IPS-18a (cell line): ENCODE measurements around the gene NSG2.

Experiments used
- H3K27ac ChIP-seq: one replicate; pipeline ENCODE4 v1.5.1; 2013; ENCODE audit warnings: low read length
- H3K27me3 ChIP-seq: one replicate; pipeline ENCODE4 v1.6.1; 2013; ENCODE audit warnings: mild to moderate bottlenecking, low read length; ENCODE audit not compliant: control insufficient read depth, insufficient read depth
- H3K36me3 ChIP-seq: one replicate; pipeline ENCODE4 v1.6.1; 2013; ENCODE audit warnings: low read depth, low read length; ENCODE audit not compliant: control insufficient read depth
- H3K4me1 ChIP-seq: one replicate; pipeline ENCODE4 v1.6.1; 2013; ENCODE audit warnings: low read depth, low read length; ENCODE audit not compliant: control insufficient read depth
- H3K4me3 ChIP-seq: one replicate; pipeline ENCODE4 v1.5.1; 2013; ENCODE audit warnings: low read length
- H3K9ac ChIP-seq: one replicate; pipeline ENCODE4 v1.6.1; 2013; ENCODE audit warnings: mild to moderate bottlenecking, low read length, moderate library complexity
- H3K9me3 ChIP-seq: one replicate; pipeline ENCODE4 v1.6.1; 2013; ENCODE audit warnings: low read depth, low read length; ENCODE audit not compliant: control insufficient read depth

Gene NSG2

GRCh38 chr5:174064171-174064570 lies 18.7 kb downstream of the NSG2 start:
- H3K4me3 ChIP-seq: no peak overlapping the region
- no peak overlapping the region for H3K27ac ChIP-seq
- H3K4me1 ChIP-seq: no peaks in the 10 kb centered on the region
- no peak overlapping the region for H3K9ac ChIP-seq
- no peaks in the 10 kb centered on the region for H3K27me3 ChIP-seq
- no peaks in the 10 kb centered on the region for H3K9me3 ChIP-seq
- H3K36me3 ChIP-seq: no peaks in the 10 kb centered on the region

DNA sequence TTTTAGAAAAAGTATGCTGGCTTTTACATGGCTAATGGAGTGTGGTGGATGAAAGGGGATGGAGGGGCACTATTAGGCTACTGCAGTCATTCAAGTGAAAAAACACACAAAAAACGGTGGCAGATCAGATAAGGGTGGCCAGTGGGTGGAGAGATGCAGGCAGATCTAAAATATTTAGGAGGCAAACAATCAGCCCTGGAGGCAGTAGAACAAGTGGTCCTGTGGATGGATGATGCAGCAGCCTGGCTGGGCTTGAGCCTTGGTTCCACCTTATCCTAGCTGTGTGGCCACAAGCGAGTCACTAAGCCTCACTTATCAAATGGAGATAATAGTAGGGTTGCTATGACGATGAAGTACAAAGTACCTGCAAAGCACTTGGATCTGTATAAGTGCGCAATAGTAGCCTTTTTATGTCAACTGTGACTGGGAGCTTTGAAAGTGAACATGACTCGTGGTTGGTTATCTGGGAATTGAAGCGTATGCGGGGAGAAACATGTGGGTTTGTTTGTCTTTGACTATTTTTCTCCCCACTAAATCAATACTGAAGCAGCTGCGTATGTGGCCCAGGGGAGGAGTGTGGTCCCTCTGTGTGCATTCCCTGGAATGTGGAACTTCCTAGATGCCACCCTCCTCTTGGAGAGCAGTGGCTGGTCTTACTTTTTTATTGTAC lies 20.2 kb downstream of the NSG2 start:
- no peak overlapping the region for H3K4me3 ChIP-seq
- no peaks in the 10 kb centered on the region for H3K4me1 ChIP-seq
- H3K27ac ChIP-seq: no peak overlapping the region
- H3K27me3 ChIP-seq: no peaks in the 10 kb centered on the region
- H3K9me3 ChIP-seq: no peaks in the 10 kb centered on the region
- H3K9ac ChIP-seq: no peak overlapping the region
- no peaks in the 10 kb centered on the region for H3K36me3 ChIP-seq

GRCh38 chr5:174067499-174067898 lies 22.0 kb downstream of the NSG2 start:
- Histone ChIP-seq H3K9me3 (no peaks in the 10 kb centered on the region), H3K27ac (no peak overlapping the region), H3K36me3 (no peaks in the 10 kb centered on the region), H3K4me3 (no peak overlapping the region), H3K4me1 (no peaks in the 10 kb centered on the region), H3K9ac (no peak overlapping the region), H3K27me3 (no peaks in the 10 kb centered on the region)

DNA sequence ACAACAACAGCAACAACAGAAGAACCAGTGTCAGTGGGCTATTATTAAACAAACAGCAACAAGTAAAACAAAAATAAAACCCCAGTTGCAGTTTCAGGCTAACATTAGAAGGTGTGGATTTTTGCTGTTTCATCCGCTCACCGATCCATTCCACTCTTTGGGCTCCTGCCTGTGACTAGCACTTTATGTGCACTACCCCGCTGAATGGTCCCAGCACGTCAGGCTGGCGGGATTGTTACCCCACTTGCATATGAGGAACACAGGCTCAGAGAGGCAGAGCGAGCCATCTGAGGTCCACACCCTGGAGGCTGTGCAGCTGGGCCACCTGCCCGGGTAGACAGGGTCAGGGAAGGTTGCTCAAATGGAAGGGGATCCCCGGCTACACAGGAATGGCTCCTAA lies 26.0 kb downstream of the NSG2 start:
- H3K9me3 ChIP-seq: no peaks in the 10 kb centered on the region
- H3K27me3 ChIP-seq: no peaks in the 10 kb centered on the region
- no peaks in the 10 kb centered on the region for H3K36me3 ChIP-seq
- H3K9ac ChIP-seq: no peak overlapping the region
- no peak overlapping the region for H3K4me3 ChIP-seq
- no peaks in the 10 kb centered on the region for H3K4me1 ChIP-seq
- H3K27ac ChIP-seq: no peak overlapping the region

GRCh38 chr5:174073122-174073660 lies 27.7 kb downstream of the NSG2 start:
- no peak overlapping the region for H3K27ac ChIP-seq
- H3K4me3 ChIP-seq: no peak overlapping the region
- H3K27me3 ChIP-seq: no peaks in the 10 kb centered on the region
- no peaks in the 10 kb centered on the region for H3K4me1 ChIP-seq
- no peak overlapping the region for H3K9ac ChIP-seq
- no peaks in the 10 kb centered on the region for H3K9me3 ChIP-seq
- H3K36me3 ChIP-seq: no peaks in the 10 kb centered on the region

- H3K4me1 ChIP-seq: no peaks in the 10 kb centered on the region
- H3K27me3 ChIP-seq: no peaks in the 10 kb centered on the region
- H3K36me3 ChIP-seq: no peaks in the 10 kb centered on the region
- H3K4me3 ChIP-seq: no peak overlapping the region
- no peak overlapping the region for H3K27ac ChIP-seq
- no peaks in the 10 kb centered on the region for H3K9me3 ChIP-seq
- no peak overlapping the region for H3K9ac ChIP-seq
Observed at GRCh38 chr5:174074369-174074768, 28.9 kb downstream of the NSG2 start.

DNA sequence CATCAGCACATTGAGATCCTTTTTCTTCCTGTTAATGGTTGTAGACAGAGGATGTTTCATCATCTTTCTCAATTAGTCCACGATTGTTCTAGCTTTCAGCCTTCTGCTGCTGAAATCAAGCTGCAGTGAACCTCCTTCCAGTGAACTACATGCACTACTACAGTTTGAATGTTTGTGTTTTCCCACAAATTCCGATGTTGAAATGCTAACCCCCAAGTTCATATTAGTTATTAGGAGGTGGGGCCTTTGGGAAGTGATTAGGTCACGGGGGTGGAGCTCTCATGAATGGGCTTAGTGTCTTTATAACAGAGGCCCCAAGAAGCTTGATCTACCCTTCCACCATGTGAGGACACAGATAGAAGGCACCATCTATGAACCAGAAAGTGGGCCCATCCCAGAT lies 32.9 kb downstream of the NSG2 start:
- H3K4me1 ChIP-seq: no peaks in the 10 kb centered on the region
- no peak overlapping the region for H3K27ac ChIP-seq
- H3K27me3 ChIP-seq: no peaks in the 10 kb centered on the region
- H3K36me3 ChIP-seq: no peaks in the 10 kb centered on the region
- H3K4me3 ChIP-seq: no peak overlapping the region
- no peak overlapping the region for H3K9ac ChIP-seq
- no peaks in the 10 kb centered on the region for H3K9me3 ChIP-seq

- no peaks in the 10 kb centered on the region for H3K4me1 ChIP-seq
- no peak overlapping the region for H3K27ac ChIP-seq
- no peak overlapping the region for H3K4me3 ChIP-seq
- H3K9ac ChIP-seq: no peak overlapping the region
- no peaks in the 10 kb centered on the region for H3K36me3 ChIP-seq
- no peaks in the 10 kb centered on the region for H3K27me3 ChIP-seq
- no peaks in the 10 kb centered on the region for H3K9me3 ChIP-seq
Observed at GRCh38 chr5:174082286-174082685, 36.8 kb downstream of the NSG2 start.

DNA sequence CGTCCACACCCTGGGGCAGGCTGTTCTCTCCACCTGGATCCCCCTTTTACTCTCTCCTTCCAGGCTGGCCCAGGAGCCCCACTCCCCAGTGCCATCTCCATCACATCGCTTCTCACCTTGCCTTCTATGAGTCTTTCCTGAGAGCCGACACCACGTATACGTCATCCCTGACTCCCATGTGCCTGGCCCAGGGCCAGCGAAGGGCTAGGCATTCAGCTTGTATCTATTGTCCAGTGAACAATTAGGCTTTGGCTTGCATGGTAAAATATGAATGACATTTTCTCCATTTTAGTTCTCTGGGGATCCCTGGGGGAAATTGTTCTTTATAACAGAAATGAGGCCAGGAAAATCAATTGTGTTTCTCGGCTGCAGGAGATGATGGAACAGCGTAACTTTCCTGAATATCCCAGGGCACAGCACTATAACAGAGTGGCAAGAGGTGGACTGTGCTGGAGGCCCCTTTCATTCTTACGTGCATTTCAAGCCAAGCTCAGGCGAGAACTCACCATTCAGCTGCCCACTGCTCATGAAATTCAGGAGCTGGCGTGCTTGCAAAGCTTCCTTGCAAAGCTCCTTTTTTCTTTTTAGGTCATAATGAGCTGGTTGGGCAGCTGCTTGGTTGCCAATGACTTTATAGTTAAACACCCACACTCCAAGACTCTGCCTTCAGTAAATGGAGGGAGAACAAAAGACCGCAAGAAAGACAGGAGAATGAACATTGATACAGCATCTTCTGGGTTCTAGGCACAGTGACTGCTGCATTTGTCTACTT lies 37.7 kb downstream of the NSG2 start:
- H3K4me3 ChIP-seq: no peak overlapping the region
- no peak overlapping the region for H3K27ac ChIP-seq

GRCh38 chr5:174084691-174085154 lies 39.2 kb downstream of the NSG2 start:
- Histone ChIP-seq H3K9ac (no peak overlapping the region), H3K4me3 (no peak overlapping the region), H3K4me1 (no peaks in the 10 kb centered on the region), H3K9me3 (no peaks in the 10 kb centered on the region), H3K36me3 (no peaks in the 10 kb centered on the region), H3K27me3 (no peaks in the 10 kb centered on the region), H3K27ac (no peak overlapping the region)

More for the DNA sequence above, 37.7 kb downstream of the NSG2 start:
- Histone ChIP-seq H3K36me3 (no peaks in the 10 kb centered on the region), H3K4me1 (no peaks in the 10 kb centered on the region), H3K9me3 (no peaks in the 10 kb centered on the region), H3K27me3 (no peaks in the 10 kb centered on the region), H3K9ac (no peak overlapping the region)

GRCh38 chr5:174086751-174087150 lies 41.2 kb downstream of the NSG2 start:
- Histone ChIP-seq H3K9ac (no peak overlapping the region), H3K36me3 (no peaks in the 10 kb centered on the region), H3K27me3 (no peaks in the 10 kb centered on the region), H3K4me1 (no peaks in the 10 kb centered on the region), H3K27ac (no peak overlapping the region), H3K4me3 (no peak overlapping the region), H3K9me3 (no peaks in the 10 kb centered on the region)
